Parathyroid adenoma (tissue), 2 donors: ENCODE data around the gene RAI14.

Experiments used
- H2AFZ ChIP-seq: fragments of 300-600 bp; sonication (generic); one replicate; pipeline ENCODE4 v1.7.0; 2017; ENCODE audit warnings: antibody characterized with exemption, mild to moderate bottlenecking
- H3K27ac ChIP-seq: fragments of 300-600 bp; sonication (generic); one replicate; pipeline ENCODE4 v1.7.0; 2017
- H3K27me3 ChIP-seq: fragments of 300-600 bp; sonication (generic); one replicate; pipeline ENCODE4 v1.7.0; 2017; ENCODE audit warnings: low read length; ENCODE audit not compliant: control insufficient read depth, insufficient read depth
- H3K36me3 ChIP-seq: fragments of 300-600 bp; sonication (generic); one replicate; pipeline ENCODE4 v1.7.0; 2017; ENCODE audit warnings: low read length; ENCODE audit not compliant: control insufficient read depth, insufficient read depth
- H3K4me1 ChIP-seq: fragments of 300-600 bp; sonication (generic); one replicate; pipeline ENCODE4 v1.7.0; 2017; ENCODE audit warnings: control low read depth
- H3K4me2 ChIP-seq: fragments of 300-600 bp; sonication (generic); one replicate; pipeline ENCODE4 v1.7.0; 2017; ENCODE audit warnings: low read length
- H3K4me3 ChIP-seq: fragments of 300-600 bp; sonication (generic); one replicate; pipeline ENCODE4 v1.7.0; 2017; ENCODE audit warnings: low read depth, low read length
- H3K79me2 ChIP-seq: fragments of 300-600 bp; sonication (generic); one replicate; pipeline ENCODE4 v1.7.0; 2017; ENCODE audit warnings: control low read depth
- H3K9ac ChIP-seq: fragments of 300-600 bp; sonication (generic); one replicate; pipeline ENCODE4 v1.7.0; 2017; ENCODE audit warnings: mild to moderate bottlenecking
- H3K9me3 ChIP-seq: fragments of 300-600 bp; sonication (generic); one replicate; pipeline ENCODE4 v1.7.0; 2017; ENCODE audit warnings: low read length; ENCODE audit not compliant: control insufficient read depth
- TF ChIP-seq, protein P1 (sequence below): fragments of 300-600 bp; sonication (generic); IDR thresholded peaks from one replicate; pipeline ENCODE4 v1.7.0; 2017; ENCODE audit warnings: antibody characterized with exemption, mild to moderate bottlenecking
- donor health status: primary hyperparathyroidism.

RAI14 gene

DNA sequence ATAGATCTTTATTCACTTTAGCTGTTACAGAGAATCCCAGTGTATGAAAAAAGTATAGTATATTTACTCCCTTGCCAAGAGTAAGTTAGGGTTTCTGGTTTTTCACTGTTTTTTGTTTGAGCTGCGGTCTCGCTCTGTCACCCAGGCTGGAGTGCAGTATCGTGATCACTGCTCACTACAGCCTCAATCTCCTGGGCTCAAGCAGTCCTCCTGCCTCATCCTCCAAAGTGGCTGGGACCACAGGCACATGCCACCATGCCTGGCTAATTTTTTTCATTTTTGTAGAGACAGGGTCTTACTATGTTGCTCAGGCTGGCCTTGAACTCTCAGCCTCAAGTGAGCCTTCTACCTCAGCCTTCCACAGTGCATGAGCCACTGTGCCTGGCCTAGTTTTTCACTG, 3.0 kb downstream of the RAI14 start:
- H3K4me1 ChIP-seq: peaks cover 4% of the 10 kb centered on the region
- no peaks in the 10 kb centered on the region for H3K9me3 ChIP-seq
- H3K9ac ChIP-seq: no peak overlapping the region
- H3K79me2 ChIP-seq: no peaks in the 10 kb centered on the region
- TF ChIP-seq, protein P1, sequence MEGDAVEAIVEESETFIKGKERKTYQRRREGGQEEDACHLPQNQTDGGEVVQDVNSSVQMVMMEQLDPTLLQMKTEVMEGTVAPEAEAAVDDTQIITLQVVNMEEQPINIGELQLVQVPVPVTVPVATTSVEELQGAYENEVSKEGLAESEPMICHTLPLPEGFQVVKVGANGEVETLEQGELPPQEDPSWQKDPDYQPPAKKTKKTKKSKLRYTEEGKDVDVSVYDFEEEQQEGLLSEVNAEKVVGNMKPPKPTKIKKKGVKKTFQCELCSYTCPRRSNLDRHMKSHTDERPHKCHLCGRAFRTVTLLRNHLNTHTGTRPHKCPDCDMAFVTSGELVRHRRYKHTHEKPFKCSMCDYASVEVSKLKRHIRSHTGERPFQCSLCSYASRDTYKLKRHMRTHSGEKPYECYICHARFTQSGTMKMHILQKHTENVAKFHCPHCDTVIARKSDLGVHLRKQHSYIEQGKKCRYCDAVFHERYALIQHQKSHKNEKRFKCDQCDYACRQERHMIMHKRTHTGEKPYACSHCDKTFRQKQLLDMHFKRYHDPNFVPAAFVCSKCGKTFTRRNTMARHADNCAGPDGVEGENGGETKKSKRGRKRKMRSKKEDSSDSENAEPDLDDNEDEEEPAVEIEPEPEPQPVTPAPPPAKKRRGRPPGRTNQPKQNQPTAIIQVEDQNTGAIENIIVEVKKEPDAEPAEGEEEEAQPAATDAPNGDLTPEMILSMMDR: no peak
- H3K4me2 ChIP-seq: no peak overlapping the region
- no peaks in the 10 kb centered on the region for H3K27me3 ChIP-seq
- no peak overlapping the region for H3K4me3 ChIP-seq
- no peak overlapping the region for H3K27ac ChIP-seq
- no peak overlapping the region for H2AFZ ChIP-seq
- H3K36me3 ChIP-seq: no peaks in the 10 kb centered on the region

DNA sequence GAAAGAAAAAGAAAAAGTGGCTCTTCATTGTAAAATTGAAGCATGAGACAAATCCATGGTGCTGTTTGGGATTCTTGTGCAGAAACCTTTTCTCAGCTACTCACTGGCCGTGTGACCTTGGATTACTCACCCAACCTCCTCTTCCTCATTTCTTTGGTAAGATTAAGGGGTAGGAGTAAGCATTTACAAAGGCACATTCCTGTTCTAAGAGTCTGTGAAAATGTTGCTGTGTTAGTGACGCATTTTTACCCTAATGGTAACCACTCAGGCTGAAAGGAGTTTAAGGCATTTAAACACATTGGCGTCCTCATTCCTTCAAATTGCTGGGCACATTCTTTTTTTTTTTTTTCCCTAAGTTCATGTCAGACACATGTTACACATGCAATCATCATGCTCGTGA, 4.3 kb downstream of the RAI14 start:
- TF ChIP-seq, protein P1: no peak
- H3K9ac ChIP-seq: no peak overlapping the region
- no peak overlapping the region for H3K4me2 ChIP-seq
- no peaks in the 10 kb centered on the region for H3K9me3 ChIP-seq
- H3K4me3 ChIP-seq: no peak overlapping the region
- H3K4me1 ChIP-seq: peaks cover 4% of the 10 kb centered on the region
- H2AFZ ChIP-seq: no peak overlapping the region
- no peaks in the 10 kb centered on the region for H3K79me2 ChIP-seq
- H3K27me3 ChIP-seq: no peaks in the 10 kb centered on the region
- H3K36me3 ChIP-seq: no peaks in the 10 kb centered on the region
- no peak overlapping the region for H3K27ac ChIP-seq

DNA sequence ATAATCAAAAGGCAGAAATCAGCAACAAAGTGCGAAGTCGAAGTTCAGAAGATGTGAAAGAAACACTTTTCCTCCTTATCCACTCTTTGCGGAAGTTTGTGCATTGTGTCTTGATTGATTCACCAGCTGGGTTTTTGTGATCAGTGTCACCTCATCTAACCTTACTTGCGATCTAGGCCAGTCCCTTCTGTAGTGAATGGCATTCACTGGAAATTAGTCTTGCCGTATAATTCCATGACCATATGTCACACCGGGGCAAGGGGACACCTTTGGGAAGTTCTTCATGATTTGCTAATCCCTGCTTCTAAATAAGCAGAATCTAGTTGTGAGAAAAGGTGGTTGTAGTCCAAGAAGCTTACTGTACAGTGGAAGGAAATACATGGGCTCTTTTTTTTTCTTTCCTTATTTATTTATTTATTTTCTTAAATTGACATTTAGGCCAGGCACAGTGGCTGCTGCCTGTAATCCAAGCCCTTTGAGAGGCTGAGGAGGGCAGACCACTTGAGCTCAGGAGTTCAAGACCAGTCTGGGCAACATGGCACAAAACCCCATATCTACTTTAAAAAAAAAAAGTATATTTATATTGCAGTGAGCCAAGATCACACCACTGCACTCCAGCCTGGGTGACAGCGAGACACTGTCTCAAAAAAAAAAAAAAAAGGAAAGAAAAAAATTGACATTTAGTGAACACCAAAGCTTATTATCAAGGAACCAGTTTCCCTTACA, 7.8 kb downstream of the RAI14 start:
- no peak overlapping the region for H2AFZ ChIP-seq
- H3K9me3 ChIP-seq: no peaks in the 10 kb centered on the region
- no peak overlapping the region for H3K4me3 ChIP-seq
- H3K27me3 ChIP-seq: no peaks in the 10 kb centered on the region
- no peak overlapping the region for H3K4me2 ChIP-seq
- peaks cover 16% of the 10 kb centered on the region for H3K79me2 ChIP-seq
- TF ChIP-seq, protein P1: no peak
- H3K9ac ChIP-seq: no peak overlapping the region
- H3K36me3 ChIP-seq: no peaks in the 10 kb centered on the region
- H3K4me1 ChIP-seq: peaks cover 10% of the 10 kb centered on the region
- H3K27ac ChIP-seq: no peak overlapping the region

DNA sequence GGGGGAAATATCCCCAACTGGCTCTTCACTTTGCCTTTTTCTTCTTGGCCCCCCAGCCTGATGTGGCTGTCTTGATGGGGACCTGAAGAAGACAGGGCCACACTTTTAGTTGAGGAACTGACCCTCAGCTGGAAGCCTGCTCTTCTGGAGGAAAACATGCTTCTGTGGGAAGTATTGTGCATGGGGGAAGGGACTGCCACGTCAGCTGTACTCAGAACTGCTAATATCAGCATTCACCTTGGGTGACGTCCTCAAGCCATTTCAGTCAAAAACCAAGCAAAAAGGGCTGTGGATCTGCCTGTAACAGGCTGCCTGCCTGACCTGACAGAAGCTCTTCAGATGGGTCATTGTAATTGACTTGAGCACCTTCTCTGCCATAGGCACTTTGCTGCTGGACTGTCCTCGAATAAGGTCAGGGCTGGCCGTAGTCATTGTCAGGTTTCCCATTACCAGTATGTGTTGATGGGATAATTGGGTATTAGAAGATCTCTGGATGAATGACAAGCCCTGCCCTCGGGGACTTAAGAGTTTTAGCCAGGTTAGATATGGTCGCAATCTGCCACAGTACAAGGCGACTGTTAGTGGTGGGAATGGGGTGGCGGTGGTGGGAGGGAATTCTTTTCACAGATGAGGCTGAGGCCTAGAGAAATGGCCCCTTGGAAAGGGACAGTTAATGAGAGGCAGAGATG, 10.4 kb downstream of the RAI14 start:
- H3K4me3 ChIP-seq: no peak overlapping the region
- H3K27me3 ChIP-seq: no peaks in the 10 kb centered on the region
- peaks cover 16% of the 10 kb centered on the region for H3K79me2 ChIP-seq
- no peaks in the 10 kb centered on the region for H3K9me3 ChIP-seq
- TF ChIP-seq, protein P1: no peak
- H3K36me3 ChIP-seq: no peaks in the 10 kb centered on the region
- peak overlapping the region; percentile 88 for H2AFZ ChIP-seq
- peak overlapping the region; percentile 63 for H3K27ac ChIP-seq
- peaks cover 10% of the 10 kb centered on the region for H3K4me1 ChIP-seq
- no peak overlapping the region for H3K9ac ChIP-seq
- peak overlapping the region; percentile 31 for H3K4me2 ChIP-seq
